ENCODE results near the gene COX7A2.

DNA sequence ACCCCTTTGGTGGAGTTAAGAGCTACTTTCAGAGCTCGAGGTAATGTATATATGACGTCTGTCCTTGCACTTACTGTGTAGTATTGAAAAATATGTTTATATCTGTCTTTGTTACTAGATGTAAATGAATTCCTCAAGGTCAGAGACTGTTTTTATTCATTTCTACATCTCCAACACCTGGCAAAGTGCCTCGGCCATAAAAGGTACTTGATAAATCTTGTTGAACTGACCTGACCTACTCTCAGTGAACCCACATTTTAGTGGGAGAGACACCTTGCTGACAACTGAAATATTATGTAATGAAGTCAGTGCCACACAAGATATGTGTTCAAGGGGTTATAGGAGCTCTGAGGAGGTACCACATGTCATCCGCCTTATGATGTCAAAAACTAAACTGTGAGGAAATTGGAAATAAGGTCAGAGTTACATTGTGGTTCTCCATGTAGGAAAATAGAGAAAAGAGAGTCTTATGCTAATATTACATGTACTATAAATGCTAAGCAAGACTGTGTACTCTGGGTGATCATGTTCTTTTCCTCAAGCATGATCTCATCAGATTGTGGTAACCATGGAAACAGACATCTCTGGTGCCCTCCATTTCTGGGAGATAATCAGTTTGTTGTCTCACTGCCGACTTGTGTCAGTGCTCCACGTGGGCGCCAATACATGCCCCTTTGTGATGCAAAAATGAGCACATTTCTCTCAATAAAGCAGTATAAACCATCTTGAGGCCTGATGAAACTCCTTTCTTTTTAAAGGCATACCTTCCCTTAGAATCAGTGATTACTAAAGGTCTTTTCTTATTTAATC is 46.7 kb upstream of the COX7A2 start:
- TF ChIP-seq, protein P1, sequence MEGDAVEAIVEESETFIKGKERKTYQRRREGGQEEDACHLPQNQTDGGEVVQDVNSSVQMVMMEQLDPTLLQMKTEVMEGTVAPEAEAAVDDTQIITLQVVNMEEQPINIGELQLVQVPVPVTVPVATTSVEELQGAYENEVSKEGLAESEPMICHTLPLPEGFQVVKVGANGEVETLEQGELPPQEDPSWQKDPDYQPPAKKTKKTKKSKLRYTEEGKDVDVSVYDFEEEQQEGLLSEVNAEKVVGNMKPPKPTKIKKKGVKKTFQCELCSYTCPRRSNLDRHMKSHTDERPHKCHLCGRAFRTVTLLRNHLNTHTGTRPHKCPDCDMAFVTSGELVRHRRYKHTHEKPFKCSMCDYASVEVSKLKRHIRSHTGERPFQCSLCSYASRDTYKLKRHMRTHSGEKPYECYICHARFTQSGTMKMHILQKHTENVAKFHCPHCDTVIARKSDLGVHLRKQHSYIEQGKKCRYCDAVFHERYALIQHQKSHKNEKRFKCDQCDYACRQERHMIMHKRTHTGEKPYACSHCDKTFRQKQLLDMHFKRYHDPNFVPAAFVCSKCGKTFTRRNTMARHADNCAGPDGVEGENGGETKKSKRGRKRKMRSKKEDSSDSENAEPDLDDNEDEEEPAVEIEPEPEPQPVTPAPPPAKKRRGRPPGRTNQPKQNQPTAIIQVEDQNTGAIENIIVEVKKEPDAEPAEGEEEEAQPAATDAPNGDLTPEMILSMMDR (conservative IDR thresholded peaks at IDR 0.05; ENCODE audit: low read depth, low read length), result no peak
- TF ChIP-seq, protein P2, sequence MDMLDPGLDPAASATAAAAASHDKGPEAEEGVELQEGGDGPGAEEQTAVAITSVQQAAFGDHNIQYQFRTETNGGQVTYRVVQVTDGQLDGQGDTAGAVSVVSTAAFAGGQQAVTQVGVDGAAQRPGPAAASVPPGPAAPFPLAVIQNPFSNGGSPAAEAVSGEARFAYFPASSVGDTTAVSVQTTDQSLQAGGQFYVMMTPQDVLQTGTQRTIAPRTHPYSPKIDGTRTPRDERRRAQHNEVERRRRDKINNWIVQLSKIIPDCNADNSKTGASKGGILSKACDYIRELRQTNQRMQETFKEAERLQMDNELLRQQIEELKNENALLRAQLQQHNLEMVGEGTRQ (IDR thresholded peaks at IDR 0.05; ENCODE audit: low read depth, low read length), result no peak
- TF ChIP-seq RFX5 (IDR thresholded peaks at IDR 0.05; ENCODE audit: low read depth, low read length) (no peak), MAZ (IDR thresholded peaks at IDR 0.05; ENCODE audit: borderline replicate concordance, low read depth, low read length) (no peak), SMC3 (IDR thresholded peaks at IDR 0.05; ENCODE audit: low read depth, low read length) (no peak), POLR2A (IDR thresholded peaks at IDR 0.05; ENCODE audit: low read depth, low read length) (no peak), RAD21 (IDR thresholded peaks at IDR 0.05; ENCODE audit: low read length) (no peak), BHLHE40 (IDR thresholded peaks at IDR 0.05; ENCODE audit: low read depth, low read length) (no peak), FOS (IDR thresholded peaks at IDR 0.05; ENCODE audit: low read depth, low read length) (no peak), RCOR1 (IDR thresholded peaks at IDR 0.05; ENCODE audit: insufficient replicate concordance, low read length) (no peak), MXI1 (IDR thresholded peaks at IDR 0.05; ENCODE audit: borderline replicate concordance, low read depth, low read length) (no peak), ELK1 (IDR thresholded peaks at IDR 0.05; ENCODE audit: borderline replicate concordance, low read depth, low read length) (no peak), CEBPB (IDR thresholded peaks at IDR 0.05; ENCODE audit: low read depth, low read length) (no peak)
